SU-DHL-6 (cell line): ENCODE measurements around the gene FAM162A.

Source experiments
- EZH2phosphoT487 ChIP-seq: fragments of 200-600 bp; sonication (generic), shearing (Covaris generic); conservative IDR thresholded peaks from 2 replicates; pipeline ENCODE4 v1.6.1; 2018; ENCODE audit warnings: mild to moderate bottlenecking, antibody characterized with exemption, low read length, moderate library complexity, mixed read lengths
- TF ChIP-seq, protein P1 (sequence below): fragments of 200-600 bp; sonication (generic); IDR thresholded peaks from one replicate; pipeline ENCODE4 v1.5.1; 2017; ENCODE audit warnings: antibody characterized with exemption, mild to moderate bottlenecking, low read length, moderate library complexity; ENCODE audit not compliant: insufficient read depth, poor library complexity, severe bottlenecking

GRCh38 chr3:122362026-122362425 lies 22.0 kb upstream of the FAM162A start:
- TF ChIP-seq, protein P1, sequence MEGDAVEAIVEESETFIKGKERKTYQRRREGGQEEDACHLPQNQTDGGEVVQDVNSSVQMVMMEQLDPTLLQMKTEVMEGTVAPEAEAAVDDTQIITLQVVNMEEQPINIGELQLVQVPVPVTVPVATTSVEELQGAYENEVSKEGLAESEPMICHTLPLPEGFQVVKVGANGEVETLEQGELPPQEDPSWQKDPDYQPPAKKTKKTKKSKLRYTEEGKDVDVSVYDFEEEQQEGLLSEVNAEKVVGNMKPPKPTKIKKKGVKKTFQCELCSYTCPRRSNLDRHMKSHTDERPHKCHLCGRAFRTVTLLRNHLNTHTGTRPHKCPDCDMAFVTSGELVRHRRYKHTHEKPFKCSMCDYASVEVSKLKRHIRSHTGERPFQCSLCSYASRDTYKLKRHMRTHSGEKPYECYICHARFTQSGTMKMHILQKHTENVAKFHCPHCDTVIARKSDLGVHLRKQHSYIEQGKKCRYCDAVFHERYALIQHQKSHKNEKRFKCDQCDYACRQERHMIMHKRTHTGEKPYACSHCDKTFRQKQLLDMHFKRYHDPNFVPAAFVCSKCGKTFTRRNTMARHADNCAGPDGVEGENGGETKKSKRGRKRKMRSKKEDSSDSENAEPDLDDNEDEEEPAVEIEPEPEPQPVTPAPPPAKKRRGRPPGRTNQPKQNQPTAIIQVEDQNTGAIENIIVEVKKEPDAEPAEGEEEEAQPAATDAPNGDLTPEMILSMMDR = no peak
- no peak for TF ChIP-seq EZH2phosphoT487
